Upper lobe of left lung (tissue), 4 donors: ENCODE measurements around the gene DYTN.

Experiments used
- EP300 ChIP-seq, 4 donors: sonication (generic); formaldehyde crosslinking; IDR thresholded peaks; one replicate each; pipeline ENCODE4 v1.5.1; 2017; ENCODE audit warnings: antibody characterized with exemption in 4 of 4, control low read depth in 2 of 4
- POLR2A ChIP-seq, 4 donors: fragments of 450-650 bp; IDR thresholded peaks; one replicate each; pipeline ENCODE4 v1.5.1; 2016 to 2017; ENCODE audit warnings: antibody characterized with exemption in 4 of 4, mild to moderate bottlenecking in 2 of 4
- POLR2AphosphoS5 ChIP-seq, 2 donors: sonication (generic); formaldehyde crosslinking; IDR thresholded peaks; one replicate each; pipeline ENCODE4 v1.5.1; 2017; ENCODE audit warnings: antibody characterized with exemption in 2 of 2
- TF ChIP-seq, protein P1 (sequence below), 6 experiments: fragments of 450-650 bp in 4 of 6; fragments of 200-600 bp in 2 of 6; sonication (generic) in 2 of 6; IDR thresholded peaks; one replicate each; pipeline ENCODE4 v1.5.1; 2016 to 2019; ENCODE audit warnings: antibody characterized with exemption in 6 of 6

DNA sequence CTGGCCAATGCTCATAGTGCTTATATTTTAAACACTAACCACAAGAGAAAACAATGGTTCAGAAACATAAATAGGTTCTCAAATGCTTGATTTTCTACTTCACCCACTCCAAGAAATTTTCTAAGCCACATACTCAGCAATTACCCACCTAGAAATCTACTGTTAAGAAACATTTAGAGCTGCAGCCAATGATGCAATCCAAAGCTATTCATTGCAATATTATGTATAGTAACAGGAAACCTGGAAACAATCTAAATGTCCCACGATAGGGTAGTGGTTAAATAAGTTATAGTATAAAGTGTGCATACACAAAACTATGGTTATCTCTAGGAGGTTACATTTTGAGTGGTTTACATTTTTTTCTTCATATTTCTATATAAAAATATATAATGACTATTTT is 70.2 kb downstream of the DYTN start:
- TF ChIP-seq, protein P1, sequence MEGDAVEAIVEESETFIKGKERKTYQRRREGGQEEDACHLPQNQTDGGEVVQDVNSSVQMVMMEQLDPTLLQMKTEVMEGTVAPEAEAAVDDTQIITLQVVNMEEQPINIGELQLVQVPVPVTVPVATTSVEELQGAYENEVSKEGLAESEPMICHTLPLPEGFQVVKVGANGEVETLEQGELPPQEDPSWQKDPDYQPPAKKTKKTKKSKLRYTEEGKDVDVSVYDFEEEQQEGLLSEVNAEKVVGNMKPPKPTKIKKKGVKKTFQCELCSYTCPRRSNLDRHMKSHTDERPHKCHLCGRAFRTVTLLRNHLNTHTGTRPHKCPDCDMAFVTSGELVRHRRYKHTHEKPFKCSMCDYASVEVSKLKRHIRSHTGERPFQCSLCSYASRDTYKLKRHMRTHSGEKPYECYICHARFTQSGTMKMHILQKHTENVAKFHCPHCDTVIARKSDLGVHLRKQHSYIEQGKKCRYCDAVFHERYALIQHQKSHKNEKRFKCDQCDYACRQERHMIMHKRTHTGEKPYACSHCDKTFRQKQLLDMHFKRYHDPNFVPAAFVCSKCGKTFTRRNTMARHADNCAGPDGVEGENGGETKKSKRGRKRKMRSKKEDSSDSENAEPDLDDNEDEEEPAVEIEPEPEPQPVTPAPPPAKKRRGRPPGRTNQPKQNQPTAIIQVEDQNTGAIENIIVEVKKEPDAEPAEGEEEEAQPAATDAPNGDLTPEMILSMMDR (IDR thresholded peaks at IDR 0.05), result no peak
- TF ChIP-seq POLR2A (IDR thresholded peaks at IDR 0.05) (no peak), EP300 (IDR thresholded peaks at IDR 0.05) (no peak), POLR2AphosphoS5 (IDR thresholded peaks at IDR 0.05) (no peak)
